ENCODE data around the gene SERPINF2. TPM values are rescaled to one million over a fixed set of nuclear protein-coding genes. Genes with fewer than 3 reads are reported as not detected.
A peak's percentile ranks its signal among the peaks of the same experiment; 100 is the strongest.
"Not testable (repeated sequence)": the region's sequence is repeated elsewhere in the genome, so short reads cannot be mapped to it uniquely, and the experiment has no call there.

Gene SERPINF2
- total RNA-seq, 1 donor from 2014 or later: 0.37 TPM

DNA sequence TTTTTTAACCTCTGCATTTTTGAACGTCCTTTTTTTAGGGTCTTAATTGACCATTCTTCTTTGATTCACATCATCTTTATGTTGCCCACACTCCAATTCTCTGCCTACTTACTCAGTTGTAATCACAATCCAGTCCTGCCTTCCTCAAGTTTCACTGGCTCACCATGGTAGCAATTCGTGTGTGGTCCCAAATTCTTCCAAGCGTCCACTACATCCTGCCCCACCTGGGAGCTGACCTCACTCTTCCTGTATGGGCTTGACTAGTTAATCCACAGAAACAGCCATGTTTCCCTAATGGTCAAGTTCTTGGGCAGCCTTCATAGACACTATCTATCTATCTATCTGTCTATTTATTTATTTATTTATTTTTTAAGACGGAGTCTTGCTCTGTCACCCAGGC is 39.6 kb upstream of the SERPINF2 start:
- Mint-ChIP-seq H3K9me3 (ENCODE audit: unreplicated experiment) (no peaks in the 10 kb centered on the region), H3K27me3 (ENCODE audit: unreplicated experiment) (peaks cover 6% of the 10 kb centered on the region), H3K36me3 (ENCODE audit: unreplicated experiment) (no peaks in the 10 kb centered on the region), H3K4me3 (ENCODE audit: unreplicated experiment) (no peak overlapping the region), H3K27ac (ENCODE audit: unreplicated experiment) (no peak overlapping the region), H3K4me1 (ENCODE audit: low read depth, unreplicated experiment) (peaks cover 3% of the 10 kb centered on the region)
- DNase-seq: no peak
- TF ChIP-seq, protein P1, sequence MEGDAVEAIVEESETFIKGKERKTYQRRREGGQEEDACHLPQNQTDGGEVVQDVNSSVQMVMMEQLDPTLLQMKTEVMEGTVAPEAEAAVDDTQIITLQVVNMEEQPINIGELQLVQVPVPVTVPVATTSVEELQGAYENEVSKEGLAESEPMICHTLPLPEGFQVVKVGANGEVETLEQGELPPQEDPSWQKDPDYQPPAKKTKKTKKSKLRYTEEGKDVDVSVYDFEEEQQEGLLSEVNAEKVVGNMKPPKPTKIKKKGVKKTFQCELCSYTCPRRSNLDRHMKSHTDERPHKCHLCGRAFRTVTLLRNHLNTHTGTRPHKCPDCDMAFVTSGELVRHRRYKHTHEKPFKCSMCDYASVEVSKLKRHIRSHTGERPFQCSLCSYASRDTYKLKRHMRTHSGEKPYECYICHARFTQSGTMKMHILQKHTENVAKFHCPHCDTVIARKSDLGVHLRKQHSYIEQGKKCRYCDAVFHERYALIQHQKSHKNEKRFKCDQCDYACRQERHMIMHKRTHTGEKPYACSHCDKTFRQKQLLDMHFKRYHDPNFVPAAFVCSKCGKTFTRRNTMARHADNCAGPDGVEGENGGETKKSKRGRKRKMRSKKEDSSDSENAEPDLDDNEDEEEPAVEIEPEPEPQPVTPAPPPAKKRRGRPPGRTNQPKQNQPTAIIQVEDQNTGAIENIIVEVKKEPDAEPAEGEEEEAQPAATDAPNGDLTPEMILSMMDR (IDR thresholded peaks at IDR 0.05; ENCODE audit: partially characterized antibody, unreplicated experiment): no peak

DNA sequence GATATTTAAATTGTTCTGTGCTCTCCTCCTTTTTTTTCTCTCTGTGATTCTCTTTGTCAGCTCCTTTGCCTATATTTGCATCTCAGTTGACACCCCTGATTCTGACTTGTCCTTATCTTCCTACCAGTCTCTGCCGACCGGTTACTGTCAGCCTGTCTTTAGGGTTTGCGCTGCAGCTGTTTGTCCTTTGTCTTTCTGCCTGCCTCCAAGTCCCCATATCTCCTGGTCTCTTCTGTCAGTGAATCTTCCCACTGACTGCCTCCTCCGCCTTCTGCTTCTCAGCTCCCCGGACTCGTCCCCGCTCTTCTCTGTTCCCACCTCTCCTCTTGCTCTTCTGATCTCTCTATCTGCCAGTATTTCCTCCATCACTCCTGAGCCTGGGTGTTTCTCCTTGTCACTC is 37.7 kb upstream of the SERPINF2 start:
- H3K4me3 Mint-ChIP-seq (ENCODE audit: unreplicated experiment): no peak overlapping the region
- peaks cover 1% of the 10 kb centered on the region for H3K9me3 Mint-ChIP-seq (ENCODE audit: unreplicated experiment)
- TF ChIP-seq, protein P1 (IDR thresholded peaks at IDR 0.05; ENCODE audit: partially characterized antibody, unreplicated experiment): no peak
- no peak for DNase-seq
- H3K36me3 Mint-ChIP-seq (ENCODE audit: unreplicated experiment): no peaks in the 10 kb centered on the region
- H3K4me1 Mint-ChIP-seq (ENCODE audit: low read depth, unreplicated experiment): peaks cover 3% of the 10 kb centered on the region
- peaks cover 4% of the 10 kb centered on the region for H3K27me3 Mint-ChIP-seq (ENCODE audit: unreplicated experiment)
- no peak overlapping the region for H3K27ac Mint-ChIP-seq (ENCODE audit: unreplicated experiment)

DNA sequence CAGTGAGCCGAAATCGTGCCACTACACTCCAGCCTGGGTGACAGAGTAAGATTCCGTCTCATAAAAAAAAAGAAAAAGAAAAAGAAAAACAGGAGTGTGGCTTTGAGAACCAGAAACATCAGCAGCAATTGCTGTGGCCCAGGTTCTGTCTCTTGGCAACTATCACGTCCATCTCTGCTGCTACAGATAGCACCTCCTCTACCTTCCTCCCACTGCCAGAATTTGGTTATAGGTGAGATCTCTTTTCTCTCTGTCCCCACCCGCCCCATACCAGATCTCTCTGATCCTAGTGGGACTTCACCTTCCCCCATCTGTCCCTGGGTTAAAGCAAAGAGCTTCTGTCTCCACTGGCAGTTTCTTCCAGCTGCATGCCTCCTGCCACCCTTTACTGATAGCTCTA is 35.6 kb upstream of the SERPINF2 start:
- H3K9me3 Mint-ChIP-seq (ENCODE audit: unreplicated experiment): peaks cover 7% of the 10 kb centered on the region
- H3K27ac Mint-ChIP-seq (ENCODE audit: unreplicated experiment): no peak overlapping the region
- no peak for DNase-seq
- H3K27me3 Mint-ChIP-seq (ENCODE audit: unreplicated experiment): peaks cover 4% of the 10 kb centered on the region
- TF ChIP-seq, protein P1 (IDR thresholded peaks at IDR 0.05; ENCODE audit: partially characterized antibody, unreplicated experiment): no peak
- no peak overlapping the region for H3K4me3 Mint-ChIP-seq (ENCODE audit: unreplicated experiment)
- H3K36me3 Mint-ChIP-seq (ENCODE audit: unreplicated experiment): no peaks in the 10 kb centered on the region
- H3K4me1 Mint-ChIP-seq (ENCODE audit: low read depth, unreplicated experiment): peaks cover 3% of the 10 kb centered on the region

DNA sequence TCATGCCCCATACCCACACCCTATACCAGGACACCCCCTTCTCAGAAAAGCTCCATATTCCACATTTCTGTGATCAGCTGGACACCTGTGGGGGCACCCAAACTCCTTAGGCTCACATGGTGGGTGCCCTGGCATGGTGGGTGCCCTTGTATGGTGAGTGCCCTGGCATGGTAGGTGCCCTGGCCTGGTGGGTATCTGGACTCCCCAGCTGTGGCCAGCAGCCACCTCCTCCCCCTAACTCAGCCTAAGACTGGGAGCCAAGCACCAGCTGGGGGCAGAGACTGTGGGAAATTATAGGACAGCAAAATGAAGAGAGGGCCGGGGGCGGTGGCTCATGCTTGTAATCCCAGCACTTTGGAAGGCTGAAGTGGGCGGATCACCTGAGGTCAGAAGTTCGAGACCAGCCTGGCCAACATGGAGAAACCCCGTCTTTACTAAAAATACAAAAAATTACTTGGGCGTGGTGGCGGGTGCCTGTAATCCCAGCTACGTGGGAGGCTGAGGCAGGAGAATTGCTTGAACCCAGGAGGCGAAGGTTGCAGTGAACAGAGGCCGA is 33.8 kb upstream of the SERPINF2 start:
- not testable (repeated sequence) for H3K4me1 Mint-ChIP-seq (ENCODE audit: low read depth, unreplicated experiment); H3K27ac Mint-ChIP-seq (ENCODE audit: unreplicated experiment); H3K9me3 Mint-ChIP-seq (ENCODE audit: unreplicated experiment); H3K36me3 Mint-ChIP-seq (ENCODE audit: unreplicated experiment); H3K27me3 Mint-ChIP-seq (ENCODE audit: unreplicated experiment); DNase-seq
- peak overlapping the region; percentile 25 for H3K4me3 Mint-ChIP-seq (ENCODE audit: unreplicated experiment)

DNA sequence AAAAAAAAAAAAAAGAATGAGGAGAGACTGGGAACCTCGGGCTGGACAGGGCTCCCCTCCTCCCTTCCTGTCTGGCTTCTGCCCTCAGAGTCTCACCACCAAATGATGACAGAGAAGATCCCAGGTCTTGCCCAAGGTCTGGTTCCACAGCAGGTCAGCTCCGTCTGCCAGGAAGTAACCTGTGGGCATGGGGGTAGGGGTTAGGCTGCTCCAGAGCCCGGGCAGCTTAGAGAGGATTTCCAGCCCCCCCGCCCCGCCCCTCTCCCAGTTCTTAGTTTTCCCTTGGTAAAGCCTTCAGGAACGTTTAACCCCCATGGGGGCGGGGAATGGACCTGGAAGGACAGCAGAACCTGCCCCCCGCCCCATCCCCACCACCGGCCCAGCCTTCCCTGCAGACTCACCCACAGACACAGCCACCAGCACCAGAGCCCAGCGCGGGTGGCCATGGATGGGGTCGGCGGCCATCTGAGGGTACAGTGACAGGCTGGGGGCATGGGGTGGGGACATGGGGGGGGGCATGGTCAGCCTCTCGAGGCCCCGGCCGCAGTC is 33.2 kb upstream of the SERPINF2 start:
- TF ChIP-seq, protein P1 (IDR thresholded peaks at IDR 0.05; ENCODE audit: partially characterized antibody, unreplicated experiment): no peak
- peaks cover 10% of the 10 kb centered on the region for H3K9me3 Mint-ChIP-seq (ENCODE audit: unreplicated experiment)
- H3K4me1 Mint-ChIP-seq (ENCODE audit: low read depth, unreplicated experiment): peaks cover 7% of the 10 kb centered on the region
- no peak for DNase-seq
- peak overlapping the region; percentile 42 for H3K4me3 Mint-ChIP-seq (ENCODE audit: unreplicated experiment)
- H3K36me3 Mint-ChIP-seq (ENCODE audit: unreplicated experiment): no peaks in the 10 kb centered on the region
- no peak overlapping the region for H3K27ac Mint-ChIP-seq (ENCODE audit: unreplicated experiment)
- H3K27me3 Mint-ChIP-seq (ENCODE audit: unreplicated experiment): peaks cover 3% of the 10 kb centered on the region
